Panc1 (cell line): ENCODE measurements around the gene PTPRK. TPM values are rescaled to one million over a fixed set of nuclear protein-coding genes. Genes with fewer than 3 reads are reported as not detected.

Experiments
- ATAC-seq: fragments of 200-7000 bp; cut with Tn5 transposase; 2 replicates; pipeline ENCODE4 v1.9.1; 2020; ENCODE audit warnings: mild to moderate bottlenecking, moderate library complexity
- BruUV-seq: library from RNA; stranded (reverse); fragments of 400-500 nt; replicated peaks from 2 replicates; lab custom pipeline; 2021; lab: Mats Ljungman, UMichigan
- CTCF ChIA-PET: fragments of 300-600 bp; sonication (Branson Sonifier 250); formaldehyde crosslinking; loops from one replicate; lab custom pipeline; 2022; ENCODE audit warnings: antibody characterized with exemption; lab: Charles Lee
- POLR2A ChIA-PET: fragments of 300-600 bp; sonication (Branson Sonifier 250); formaldehyde crosslinking; loops from one replicate; lab custom pipeline; 2022; ENCODE audit warnings: antibody characterized with exemption; lab: Charles Lee
- DNase-seq: peaks from one replicate; pipeline ENCODE4 v3.0.0-alpha.2; 2010; ENCODE audit warnings: low read depth, low spot score
- H3K27ac ChIP-seq: 2 replicates; pipeline ENCODE4 v1.5.1; 2011; ENCODE audit warnings: mild to moderate bottlenecking, low read length, inconsistent platforms
- H3K27me3 ChIP-seq: fragments of 200-500 bp; sonication (Bioruptor generic); 2 replicates; pipeline ENCODE4 v1.6.0; 2014; ENCODE audit warnings: low read length, inconsistent platforms; ENCODE audit not compliant: control insufficient read depth, insufficient read depth
- H3K36me3 ChIP-seq: fragments of 200-500 bp; sonication (Bioruptor generic); 2 replicates; pipeline ENCODE4 v1.5.1; 2014; ENCODE audit warnings: inconsistent platforms, mild to moderate bottlenecking, low read length, moderate library complexity; ENCODE audit not compliant: control insufficient read depth, insufficient read depth
- H3K4me1 ChIP-seq: 2 replicates; pipeline ENCODE4 v1.5.1; 2011; ENCODE audit warnings: inconsistent platforms, mild to moderate bottlenecking, low read length, moderate library complexity; ENCODE audit not compliant: control insufficient read depth, insufficient read depth
- H3K4me3 ChIP-seq, 2 experiments: 2 replicates each; pipeline ENCODE4 v1.5.1; 2011 to 2012; ENCODE audit warnings: low read depth in 2 of 2, low read length in 2 of 2, mild to moderate bottlenecking in 2 of 2, inconsistent platforms in 1 of 2, moderate library complexity in 1 of 2
- H3K9me3 ChIP-seq: fragments of 200-500 bp; sonication (Bioruptor generic); 2 replicates; pipeline ENCODE4 v1.5.1; 2014; ENCODE audit warnings: low read depth, mild to moderate bottlenecking, inconsistent platforms, low read length, moderate library complexity; ENCODE audit not compliant: control insufficient read depth, insufficient read depth
- POLR2AphosphoS5 ChIP-seq: IDR thresholded peaks from 2 replicates; pipeline ENCODE4 v1.6.1; 2012; ENCODE audit warnings: mild to moderate bottlenecking, low read depth, low read length, moderate library complexity
- SIN3A ChIP-seq: IDR thresholded peaks from 2 replicates; pipeline ENCODE4 v1.6.1; 2012; ENCODE audit warnings: low read depth, mild to moderate bottlenecking, low read length, moderate library complexity, borderline replicate concordance; ENCODE audit not compliant: insufficient read depth
- TCF7L2 ChIP-seq: IDR thresholded peaks from 2 replicates; pipeline ENCODE4 v1.6.1; 2011; ENCODE audit warnings: mild to moderate bottlenecking, low read depth, low read length, inconsistent platforms
- in situ Hi-C: cut with HindIII; loops from 2 replicates; pipeline ENCODE4 v1.10.0; 2016; ENCODE audit warnings: low sequenced_read_pairs, low pct_unique_long_range_greater_than_20kb
- intact Hi-C: fragments of 100-400 bp; cut with micrococcal nuclease; formaldehyde crosslinking; loops from one replicate; pipeline ENCODE4 v1.10.0; 2022; ENCODE audit not compliant: unreplicated experiment
- total RNA-seq: library from RNA; stranded (reverse); gene quantifications from one replicate; pipeline ENCODE4 v1.2.1, GENCODE V29; 2021; ENCODE audit not compliant: unreplicated experiment
- TF ChIP-seq, protein P1 (sequence below), 2 experiments: IDR thresholded peaks; 2 replicates each; pipeline ENCODE4 v1.6.1; 2011 to 2012; ENCODE audit warnings: low read depth in 2 of 2, control low read depth in 1 of 2, low read length in 1 of 2, mild to moderate bottlenecking in 1 of 2, moderate library complexity in 1 of 2; ENCODE audit not compliant: insufficient read depth in 1 of 2
- TF ChIP-seq, protein P2 (sequence below): fragments of 450-650 bp; IDR thresholded peaks from 2 replicates; pipeline ENCODE4 v1.5.1; 2017; ENCODE audit warnings: mild to moderate bottlenecking

Gene PTPRK
- total RNA-seq, 1 experiment from 2014 or later, result 61.8 TPM

DNA sequence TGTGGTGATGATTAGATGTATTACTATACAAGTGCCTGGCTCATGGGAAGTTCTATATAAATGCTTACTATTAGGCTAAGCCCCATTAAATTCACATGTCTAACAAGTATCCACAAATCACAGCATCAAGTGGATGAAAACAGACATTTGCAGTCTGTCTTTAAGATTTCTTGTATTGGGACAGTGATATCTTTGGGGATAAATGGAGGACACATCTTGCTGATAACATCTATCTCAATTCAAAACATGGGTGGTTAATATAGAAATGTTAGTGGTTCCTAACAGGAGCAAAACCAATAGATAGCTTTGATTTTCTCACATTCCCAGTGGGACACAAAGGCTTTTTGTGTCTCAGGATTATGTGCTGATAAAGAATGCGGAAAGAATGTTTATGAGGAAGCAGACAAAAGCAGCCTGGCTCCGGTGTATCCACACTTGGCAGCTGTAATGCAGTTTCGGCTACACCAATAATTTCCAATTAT is 29.3 kb downstream of the PTPRK start:
- H3K36me3 ChIP-seq, result no peaks in the 10 kb centered on the region
- peak overlapping the region; percentile 28 to 44 for H3K4me3 ChIP-seq
- ATAC-seq (peak; percentile 68), DNase-seq (no peak)
- H3K9me3 ChIP-seq, result no peaks in the 10 kb centered on the region
- in situ Hi-C loops, result no loop called here
- TF ChIP-seq TCF7L2, result peak; percentile 78
- no peak for TF ChIP-seq SIN3A
- TF ChIP-seq, protein P1, sequence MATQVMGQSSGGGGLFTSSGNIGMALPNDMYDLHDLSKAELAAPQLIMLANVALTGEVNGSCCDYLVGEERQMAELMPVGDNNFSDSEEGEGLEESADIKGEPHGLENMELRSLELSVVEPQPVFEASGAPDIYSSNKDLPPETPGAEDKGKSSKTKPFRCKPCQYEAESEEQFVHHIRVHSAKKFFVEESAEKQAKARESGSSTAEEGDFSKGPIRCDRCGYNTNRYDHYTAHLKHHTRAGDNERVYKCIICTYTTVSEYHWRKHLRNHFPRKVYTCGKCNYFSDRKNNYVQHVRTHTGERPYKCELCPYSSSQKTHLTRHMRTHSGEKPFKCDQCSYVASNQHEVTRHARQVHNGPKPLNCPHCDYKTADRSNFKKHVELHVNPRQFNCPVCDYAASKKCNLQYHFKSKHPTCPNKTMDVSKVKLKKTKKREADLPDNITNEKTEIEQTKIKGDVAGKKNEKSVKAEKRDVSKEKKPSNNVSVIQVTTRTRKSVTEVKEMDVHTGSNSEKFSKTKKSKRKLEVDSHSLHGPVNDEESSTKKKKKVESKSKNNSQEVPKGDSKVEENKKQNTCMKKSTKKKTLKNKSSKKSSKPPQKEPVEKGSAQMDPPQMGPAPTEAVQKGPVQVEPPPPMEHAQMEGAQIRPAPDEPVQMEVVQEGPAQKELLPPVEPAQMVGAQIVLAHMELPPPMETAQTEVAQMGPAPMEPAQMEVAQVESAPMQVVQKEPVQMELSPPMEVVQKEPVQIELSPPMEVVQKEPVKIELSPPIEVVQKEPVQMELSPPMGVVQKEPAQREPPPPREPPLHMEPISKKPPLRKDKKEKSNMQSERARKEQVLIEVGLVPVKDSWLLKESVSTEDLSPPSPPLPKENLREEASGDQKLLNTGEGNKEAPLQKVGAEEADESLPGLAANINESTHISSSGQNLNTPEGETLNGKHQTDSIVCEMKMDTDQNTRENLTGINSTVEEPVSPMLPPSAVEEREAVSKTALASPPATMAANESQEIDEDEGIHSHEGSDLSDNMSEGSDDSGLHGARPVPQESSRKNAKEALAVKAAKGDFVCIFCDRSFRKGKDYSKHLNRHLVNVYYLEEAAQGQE (IDR thresholded peaks at IDR 0.05; ENCODE audit: insufficient read depth in 1 of 2, low read depth in 2 of 2, low read length in 1 of 2), result no peak
- no peak for TF ChIP-seq POLR2AphosphoS5
- peak overlapping the region; percentile 87 for H3K27ac ChIP-seq
- no TSS peak for BruUV-seq
- ChIA-PET CTCF (no interaction called here), POLR2A (no interaction called here)
- intact Hi-C loops, result no loop called here
- peaks cover 43% of the 10 kb centered on the region for H3K4me1 ChIP-seq
- H3K27me3 ChIP-seq, result no peaks in the 10 kb centered on the region

DNA sequence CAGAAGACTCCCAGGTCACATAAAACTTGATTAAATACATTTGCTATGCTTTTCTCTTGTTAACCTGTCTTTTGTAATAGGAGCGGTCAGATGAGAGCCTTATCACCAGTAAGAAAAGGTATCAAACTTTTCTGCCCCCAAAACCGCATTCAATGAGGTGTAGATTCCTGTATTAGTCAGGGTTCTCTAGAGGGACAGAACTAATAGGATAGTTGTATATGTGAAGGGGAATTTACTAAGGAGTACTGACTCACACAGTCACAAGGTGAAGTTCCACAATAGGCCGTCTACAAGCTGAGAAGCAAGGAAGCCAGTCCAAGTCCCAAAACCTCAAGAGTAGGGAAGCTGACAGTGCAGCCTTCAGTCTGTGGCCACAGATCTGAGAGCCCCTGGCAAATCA is 32.7 kb downstream of the PTPRK start:
- in situ Hi-C loops (no loop called here), intact Hi-C loops (no loop called here)
- Histone ChIP-seq H3K27ac (peak overlapping the region; percentile 26), H3K4me3 (no peak overlapping the region), H3K9me3 (no peaks in the 10 kb centered on the region), H3K36me3 (no peaks in the 10 kb centered on the region), H3K4me1 (peaks cover 36% of the 10 kb centered on the region), H3K27me3 (no peaks in the 10 kb centered on the region)
- DNase-seq (no peak), ATAC-seq (peak; percentile 43; the same call in 1 of the 2 replicates)
- TF ChIP-seq, protein P2, sequence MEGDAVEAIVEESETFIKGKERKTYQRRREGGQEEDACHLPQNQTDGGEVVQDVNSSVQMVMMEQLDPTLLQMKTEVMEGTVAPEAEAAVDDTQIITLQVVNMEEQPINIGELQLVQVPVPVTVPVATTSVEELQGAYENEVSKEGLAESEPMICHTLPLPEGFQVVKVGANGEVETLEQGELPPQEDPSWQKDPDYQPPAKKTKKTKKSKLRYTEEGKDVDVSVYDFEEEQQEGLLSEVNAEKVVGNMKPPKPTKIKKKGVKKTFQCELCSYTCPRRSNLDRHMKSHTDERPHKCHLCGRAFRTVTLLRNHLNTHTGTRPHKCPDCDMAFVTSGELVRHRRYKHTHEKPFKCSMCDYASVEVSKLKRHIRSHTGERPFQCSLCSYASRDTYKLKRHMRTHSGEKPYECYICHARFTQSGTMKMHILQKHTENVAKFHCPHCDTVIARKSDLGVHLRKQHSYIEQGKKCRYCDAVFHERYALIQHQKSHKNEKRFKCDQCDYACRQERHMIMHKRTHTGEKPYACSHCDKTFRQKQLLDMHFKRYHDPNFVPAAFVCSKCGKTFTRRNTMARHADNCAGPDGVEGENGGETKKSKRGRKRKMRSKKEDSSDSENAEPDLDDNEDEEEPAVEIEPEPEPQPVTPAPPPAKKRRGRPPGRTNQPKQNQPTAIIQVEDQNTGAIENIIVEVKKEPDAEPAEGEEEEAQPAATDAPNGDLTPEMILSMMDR, result no peak
- no peak for TF ChIP-seq SIN3A
- no peak for TF ChIP-seq TCF7L2
- no peak for TF ChIP-seq POLR2AphosphoS5
- POLR2A ChIA-PET, result no interaction called here
- BruUV-seq, result no TSS peak
- CTCF ChIA-PET, result no interaction called here

DNA sequence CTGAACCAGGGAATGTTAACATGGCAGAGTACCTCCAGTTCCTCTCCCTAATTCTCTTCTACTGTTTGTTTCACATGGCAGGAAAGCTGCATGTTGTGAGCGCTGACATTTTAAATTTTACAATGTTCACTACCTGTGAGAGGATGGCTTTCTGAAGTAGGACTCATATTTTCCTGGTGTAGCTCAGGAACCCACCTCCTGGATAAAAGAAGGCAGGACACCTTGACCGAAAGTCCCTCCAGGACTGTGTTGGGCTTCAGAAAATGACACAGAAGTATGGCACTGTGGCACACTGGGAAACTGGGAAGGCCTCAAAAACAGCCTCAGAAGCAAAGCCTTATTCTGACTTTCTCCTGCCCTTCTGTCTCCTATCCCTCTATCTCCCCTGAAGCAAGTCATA is 33.3 kb downstream of the PTPRK start:
- ChIA-PET CTCF (no interaction called here), POLR2A (no interaction called here)
- H3K27me3 ChIP-seq, result no peaks in the 10 kb centered on the region
- no TSS peak for BruUV-seq
- TF ChIP-seq SIN3A (no peak), TCF7L2 (no peak), POLR2AphosphoS5 (no peak)
- TF ChIP-seq, protein P2, result peak; percentile 74
- TF ChIP-seq, protein P1 (IDR thresholded peaks at IDR 0.05; ENCODE audit: insufficient read depth in 1 of 2, low read depth in 2 of 2, low read length in 1 of 2), result no peak
- H3K36me3 ChIP-seq, result no peaks in the 10 kb centered on the region
- in situ Hi-C loops, result no loop called here
- peak; percentile 59; the same call in 1 of the 2 replicates for ATAC-seq
- intact Hi-C loops, result no loop called here
- no peak for DNase-seq
- no peak overlapping the region for H3K4me3 ChIP-seq
- H3K4me1 ChIP-seq, result peaks cover 29% of the 10 kb centered on the region
- H3K9me3 ChIP-seq, result no peaks in the 10 kb centered on the region
- H3K27ac ChIP-seq, result peak overlapping the region; percentile 26
